Measurements from ENCODE around the gene PIK3CB.
"Not testable (repeated sequence)": the region's sequence is repeated elsewhere in the genome, so short reads cannot be mapped to it uniquely, and the experiment has no call there.

PIK3CB gene

GRCh38 chr3:138845771-138846173 lies 11.0 kb upstream of the PIK3CB start:
- Histone ChIP-seq H3K4me3 (no peak overlapping the region), H3K27me3 (no peaks in the 10 kb centered on the region), H3K4me1 (no peaks in the 10 kb centered on the region), H3K9me3 (no peaks in the 10 kb centered on the region), H3K36me3 (no peaks in the 10 kb centered on the region), H3K27ac (no peak overlapping the region)
- TF ChIP-seq CTCF (IDR thresholded peaks at IDR 0.05), result no peak
- DNase-seq, result no peak
- intact Hi-C loops (cut with DNase I; ENCODE audit: low total_unique reads), result no loop called here

- TF ChIP-seq CTCF (IDR thresholded peaks at IDR 0.05), result no peak
- DNase-seq, result no peak
- no peaks in the 10 kb centered on the region for H3K36me3 ChIP-seq
- H3K4me3 ChIP-seq, result no peak overlapping the region
- no peaks in the 10 kb centered on the region for H3K4me1 ChIP-seq
- H3K27me3 ChIP-seq, result no peaks in the 10 kb centered on the region
- H3K27ac ChIP-seq, result no peak overlapping the region
- no peaks in the 10 kb centered on the region for H3K9me3 ChIP-seq
- intact Hi-C loops (cut with DNase I; ENCODE audit: low total_unique reads), result no loop called here
Measured at GRCh38 chr3:138845181-138845601, 10.5 kb upstream of the PIK3CB start.

GRCh38 chr3:138842483-138843188 lies 7.9 kb upstream of the PIK3CB start:
- Histone ChIP-seq H3K4me3 (no peak overlapping the region), H3K36me3 (no peaks in the 10 kb centered on the region), H3K27me3 (no peaks in the 10 kb centered on the region), H3K9me3 (no peaks in the 10 kb centered on the region), H3K27ac (no peak overlapping the region), H3K4me1 (no peaks in the 10 kb centered on the region)
- intact Hi-C loops (cut with DNase I; ENCODE audit: low total_unique reads), result no loop called here
- no peak for TF ChIP-seq CTCF (IDR thresholded peaks at IDR 0.05)
- DNase-seq, result peak in 1 of 2 donors; percentile 33

- H3K4me1 ChIP-seq, result peaks cover 0 to 12% (median 6%) of the 10 kb centered on the region in 4 donors
- intact Hi-C loops (cut with DNase I; ENCODE audit: low total_unique reads), result loop anchor here (10.0 kb wide), 2 partner anchors 76 to 244 kb away; partner anchors contain the start of gene CEP70
- not testable (repeated sequence) for H3K36me3 ChIP-seq, H3K4me3 ChIP-seq, H3K27me3 ChIP-seq, H3K9me3 ChIP-seq, DNase-seq, H3K27ac ChIP-seq
Measured at GRCh38 chr3:138838385-138838784, 3.7 kb upstream of the PIK3CB start.

- peaks cover 0 to 19% (median 11%) of the 10 kb centered on the region in 4 donors for H3K4me1 ChIP-seq
- H3K4me3 ChIP-seq, H3K9me3 ChIP-seq, DNase-seq, H3K27me3 ChIP-seq, H3K36me3 ChIP-seq: not testable (repeated sequence)
- peak overlapping the region; percentile 84 to 96 for H3K27ac ChIP-seq
- intact Hi-C loops (cut with DNase I; ENCODE audit: low total_unique reads), result loop anchor here (10.0 kb wide), 2 partner anchors 79 to 241 kb away; partner anchors contain the start of gene CEP70
Measured at GRCh38 chr3:138835846-138836245, 1.1 kb upstream of the PIK3CB start.

- no peaks in the 10 kb centered on the region for H3K36me3 ChIP-seq
- no peak for TF ChIP-seq CTCF (IDR thresholded peaks at IDR 0.05)
- H3K27ac ChIP-seq, result peak overlapping the region; percentile 84 to 96
- peak overlapping the region; percentile 69 to 86 for H3K4me3 ChIP-seq
- peaks cover 0 to 19% (median 11%) of the 10 kb centered on the region in 4 donors for H3K4me1 ChIP-seq
- H3K27me3 ChIP-seq, result no peaks in the 10 kb centered on the region
- intact Hi-C loops (cut with DNase I; ENCODE audit: low total_unique reads), result loop anchor here (10.0 kb wide), 2 partner anchors 79 to 241 kb away; partner anchors contain the start of gene CEP70
- DNase-seq, result no peak
- H3K9me3 ChIP-seq, result no peaks in the 10 kb centered on the region
Measured at GRCh38 chr3:138835397-138835757, 649 bp upstream of the PIK3CB start.
